ENCODE data around the gene CAPN2. TPM values are rescaled to one million over a fixed set of nuclear protein-coding genes. Genes with fewer than 3 reads are reported as not detected.

The CAPN2 gene
- total RNA-seq, 2 donors from 2014 or later: 61.4 to 72.3 TPM

GRCh38 chr1:223704921-223705878, 7.1 kb upstream of the CAPN2 start:
- H3K4me3 ChIP-seq: no peak overlapping the region
- no peaks in the 10 kb centered on the region for H3K9me3 ChIP-seq
- H3K4me1 ChIP-seq: peaks cover 0 to 60% of the 10 kb centered on the region in 2 donors
- H3K27ac ChIP-seq: peak overlapping the region; percentile 81 to 83
- no peak for DNase-seq (ENCODE audit: low spot score)
- H3K27me3 ChIP-seq: no peaks in the 10 kb centered on the region
- TF ChIP-seq CTCF (IDR thresholded peaks at IDR 0.05): no peak
- H3K36me3 ChIP-seq: no peaks in the 10 kb centered on the region

- H3K9me3 ChIP-seq: no peaks in the 10 kb centered on the region
- peak overlapping the region; percentile 81 to 83 for H3K27ac ChIP-seq
- no peak for DNase-seq (ENCODE audit: low spot score)
- H3K4me3 ChIP-seq: no peak overlapping the region
- no peaks in the 10 kb centered on the region for H3K36me3 ChIP-seq
- peaks cover 0 to 52% of the 10 kb centered on the region in 2 donors for H3K4me1 ChIP-seq
- no peaks in the 10 kb centered on the region for H3K27me3 ChIP-seq
- TF ChIP-seq CTCF (IDR thresholded peaks at IDR 0.05): no peak
These were observed 6.0 kb upstream of the CAPN2 start for GRCh38 chr1:223706077-223706973.

GRCh38 chr1:223707256-223708000, 4.9 kb upstream of the CAPN2 start:
- Histone ChIP-seq H3K36me3 (no peaks in the 10 kb centered on the region), H3K4me1 (peaks cover 0 to 57% of the 10 kb centered on the region in 2 donors), H3K4me3 (no peak overlapping the region), H3K27me3 (no peaks in the 10 kb centered on the region), H3K27ac (peak overlapping the region; percentile 81 to 83), H3K9me3 (no peaks in the 10 kb centered on the region)
- TF ChIP-seq CTCF (IDR thresholded peaks at IDR 0.05): no peak
- DNase-seq (ENCODE audit: low spot score): peak; percentile 93

GRCh38 chr1:223708001-223708359, 4.4 kb upstream of the CAPN2 start:
- Histone ChIP-seq H3K27me3 (no peaks in the 10 kb centered on the region), H3K27ac (peak overlapping the region; percentile 81 to 83), H3K4me1 (peaks cover 0 to 57% of the 10 kb centered on the region in 2 donors), H3K9me3 (no peaks in the 10 kb centered on the region), H3K36me3 (no peaks in the 10 kb centered on the region), H3K4me3 (no peak overlapping the region)
- peak in 1 of 2 donors; percentile 17 for TF ChIP-seq CTCF (IDR thresholded peaks at IDR 0.05)
- no peak for DNase-seq (ENCODE audit: low spot score)

GRCh38 chr1:223708651-223709268, 3.6 kb upstream of the CAPN2 start:
- no peaks in the 10 kb centered on the region for H3K27me3 ChIP-seq
- H3K27ac ChIP-seq: peak overlapping the region; percentile 81 to 83
- DNase-seq (ENCODE audit: low spot score): no peak
- TF ChIP-seq CTCF (IDR thresholded peaks at IDR 0.05): no peak
- H3K4me3 ChIP-seq: no peak overlapping the region
- peaks cover 0 to 63% of the 10 kb centered on the region in 2 donors for H3K4me1 ChIP-seq
- H3K36me3 ChIP-seq: no peaks in the 10 kb centered on the region
- H3K9me3 ChIP-seq: no peaks in the 10 kb centered on the region

Measured in right atrium auricular region (tissue), 2 donors.